ENCODE results near the gene LSAMP. TPM values are rescaled to one million over a fixed set of nuclear protein-coding genes. Genes with fewer than 3 reads are reported as not detected.

The LSAMP gene
- total RNA-seq, 4 donors from 2014 or later: 1.3 to 8.3 (median 1.8) TPM

DNA sequence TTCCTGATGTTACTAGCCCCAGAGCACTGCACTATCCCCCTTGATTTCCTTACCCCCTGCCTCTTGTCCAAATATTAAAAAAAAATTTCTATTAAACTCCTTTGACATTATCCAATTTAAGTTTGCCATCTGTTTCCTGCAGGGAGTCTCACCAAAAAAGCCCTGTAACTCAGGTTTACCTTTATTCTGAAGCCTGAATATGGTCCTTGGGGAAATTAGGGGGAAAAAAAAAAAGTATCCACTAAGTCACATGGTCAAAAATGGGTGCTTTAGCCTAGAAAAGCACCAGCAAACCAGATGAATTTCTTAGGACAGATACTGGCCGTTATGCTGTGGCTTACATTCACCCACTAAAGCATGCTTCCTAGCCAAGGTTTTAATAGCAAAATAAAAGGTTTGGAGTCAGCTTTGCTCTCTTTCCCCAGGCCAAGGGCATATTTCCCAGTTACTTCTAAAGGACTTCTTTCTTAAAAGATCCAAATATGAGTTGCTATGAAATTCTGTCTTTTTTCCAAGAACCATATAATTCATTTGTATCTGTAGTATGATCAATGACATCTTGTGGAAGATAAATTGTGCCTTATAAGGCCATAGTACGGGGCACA is 394.9 kb downstream of the LSAMP start:
- Histone ChIP-seq H3K27ac (no peak overlapping the region), H3K4me3 (no peak overlapping the region), H3K9me3 (no peaks in the 10 kb centered on the region), H3K27me3 (no peaks in the 10 kb centered on the region), H3K36me3 (no peaks in the 10 kb centered on the region), H3K4me1 (no peaks in the 10 kb centered on the region)
- no peak for TF ChIP-seq POLR2A (IDR thresholded peaks at IDR 0.05)
- TF ChIP-seq, protein P1, sequence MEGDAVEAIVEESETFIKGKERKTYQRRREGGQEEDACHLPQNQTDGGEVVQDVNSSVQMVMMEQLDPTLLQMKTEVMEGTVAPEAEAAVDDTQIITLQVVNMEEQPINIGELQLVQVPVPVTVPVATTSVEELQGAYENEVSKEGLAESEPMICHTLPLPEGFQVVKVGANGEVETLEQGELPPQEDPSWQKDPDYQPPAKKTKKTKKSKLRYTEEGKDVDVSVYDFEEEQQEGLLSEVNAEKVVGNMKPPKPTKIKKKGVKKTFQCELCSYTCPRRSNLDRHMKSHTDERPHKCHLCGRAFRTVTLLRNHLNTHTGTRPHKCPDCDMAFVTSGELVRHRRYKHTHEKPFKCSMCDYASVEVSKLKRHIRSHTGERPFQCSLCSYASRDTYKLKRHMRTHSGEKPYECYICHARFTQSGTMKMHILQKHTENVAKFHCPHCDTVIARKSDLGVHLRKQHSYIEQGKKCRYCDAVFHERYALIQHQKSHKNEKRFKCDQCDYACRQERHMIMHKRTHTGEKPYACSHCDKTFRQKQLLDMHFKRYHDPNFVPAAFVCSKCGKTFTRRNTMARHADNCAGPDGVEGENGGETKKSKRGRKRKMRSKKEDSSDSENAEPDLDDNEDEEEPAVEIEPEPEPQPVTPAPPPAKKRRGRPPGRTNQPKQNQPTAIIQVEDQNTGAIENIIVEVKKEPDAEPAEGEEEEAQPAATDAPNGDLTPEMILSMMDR (IDR thresholded peaks at IDR 0.05): no peak
- DNase-seq: no peak

DNA sequence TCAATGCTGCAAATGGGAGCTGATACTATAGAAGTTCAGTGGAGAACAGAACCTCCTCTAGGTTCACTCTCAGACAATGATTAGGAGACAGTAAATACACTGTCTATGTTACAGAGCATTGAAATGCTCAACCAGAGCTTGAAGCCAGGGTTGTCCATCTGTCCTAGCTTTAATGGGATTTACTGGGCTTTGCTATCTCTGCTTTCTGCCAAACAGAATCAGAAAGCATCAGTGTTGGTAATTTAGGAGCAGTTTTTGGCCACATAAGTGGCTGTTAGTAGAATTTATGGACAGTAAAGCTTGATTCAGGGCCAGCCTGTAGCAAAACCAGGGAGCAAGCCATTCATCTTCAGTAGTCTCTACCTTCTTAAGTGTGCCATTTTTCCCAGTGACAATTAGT is 396.3 kb downstream of the LSAMP start:
- Histone ChIP-seq H3K36me3 (no peaks in the 10 kb centered on the region), H3K4me3 (no peak overlapping the region), H3K4me1 (no peaks in the 10 kb centered on the region), H3K27ac (no peak overlapping the region), H3K9me3 (no peaks in the 10 kb centered on the region), H3K27me3 (no peaks in the 10 kb centered on the region)
- no peak for DNase-seq
- TF ChIP-seq, protein P1 (IDR thresholded peaks at IDR 0.05): no peak
- no peak for TF ChIP-seq POLR2A (IDR thresholded peaks at IDR 0.05)

- H3K9me3 ChIP-seq: no peaks in the 10 kb centered on the region
- TF ChIP-seq POLR2A (IDR thresholded peaks at IDR 0.05): no peak
- TF ChIP-seq, protein P1 (IDR thresholded peaks at IDR 0.05): no peak
- no peak overlapping the region for H3K27ac ChIP-seq
- no peaks in the 10 kb centered on the region for H3K4me1 ChIP-seq
- no peak for DNase-seq
- H3K27me3 ChIP-seq: no peaks in the 10 kb centered on the region
- no peaks in the 10 kb centered on the region for H3K36me3 ChIP-seq
- no peak overlapping the region for H3K4me3 ChIP-seq
These were observed 398.9 kb downstream of the LSAMP start for GRCh38 chr3:116046350-116046749.

- no peak for TF ChIP-seq POLR2A (IDR thresholded peaks at IDR 0.05)
- TF ChIP-seq, protein P1 (IDR thresholded peaks at IDR 0.05): no peak
- Histone ChIP-seq H3K9me3 (no peaks in the 10 kb centered on the region), H3K27me3 (no peaks in the 10 kb centered on the region), H3K4me3 (no peak overlapping the region), H3K36me3 (no peaks in the 10 kb centered on the region), H3K27ac (no peak overlapping the region), H3K4me1 (no peaks in the 10 kb centered on the region)
- DNase-seq: no peak
These were observed 400.0 kb downstream of the LSAMP start for GRCh38 chr3:116045314-116045713.

- Histone ChIP-seq H3K27ac (no peak overlapping the region), H3K4me3 (no peak overlapping the region), H3K36me3 (no peaks in the 10 kb centered on the region), H3K9me3 (no peaks in the 10 kb centered on the region), H3K27me3 (no peaks in the 10 kb centered on the region), H3K4me1 (no peaks in the 10 kb centered on the region)
- no peak for DNase-seq
- TF ChIP-seq POLR2A (IDR thresholded peaks at IDR 0.05): no peak
- TF ChIP-seq, protein P1 (IDR thresholded peaks at IDR 0.05): no peak
These were observed 405.1 kb downstream of the LSAMP start for GRCh38 chr3:116040152-116040551.

- Histone ChIP-seq H3K36me3 (no peaks in the 10 kb centered on the region), H3K9me3 (no peaks in the 10 kb centered on the region), H3K4me1 (no peaks in the 10 kb centered on the region), H3K4me3 (no peak overlapping the region), H3K27me3 (no peaks in the 10 kb centered on the region), H3K27ac (no peak overlapping the region)
- no peak for DNase-seq
- TF ChIP-seq, protein P1 (IDR thresholded peaks at IDR 0.05): no peak
- no peak for TF ChIP-seq POLR2A (IDR thresholded peaks at IDR 0.05)
These were observed 405.7 kb downstream of the LSAMP start for GRCh38 chr3:116039651-116039985.
